Glomerular visceral epithelial cell (primary cell): ENCODE results near the gene PAGE5.
A peak's percentile ranks its signal among the peaks of the same experiment; 100 is the strongest.

Experiments used
- DNase-seq: peaks from one replicate; pipeline ENCODE4 v3.0.0-alpha.2; 2016; ENCODE audit errors: extremely low spot score

Gene PAGE5, protein sequence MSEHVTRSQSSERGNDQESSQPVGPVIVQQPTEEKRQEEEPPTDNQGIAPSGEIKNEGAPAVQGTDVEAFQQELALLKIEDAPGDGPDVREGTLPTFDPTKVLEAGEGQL

DNA sequence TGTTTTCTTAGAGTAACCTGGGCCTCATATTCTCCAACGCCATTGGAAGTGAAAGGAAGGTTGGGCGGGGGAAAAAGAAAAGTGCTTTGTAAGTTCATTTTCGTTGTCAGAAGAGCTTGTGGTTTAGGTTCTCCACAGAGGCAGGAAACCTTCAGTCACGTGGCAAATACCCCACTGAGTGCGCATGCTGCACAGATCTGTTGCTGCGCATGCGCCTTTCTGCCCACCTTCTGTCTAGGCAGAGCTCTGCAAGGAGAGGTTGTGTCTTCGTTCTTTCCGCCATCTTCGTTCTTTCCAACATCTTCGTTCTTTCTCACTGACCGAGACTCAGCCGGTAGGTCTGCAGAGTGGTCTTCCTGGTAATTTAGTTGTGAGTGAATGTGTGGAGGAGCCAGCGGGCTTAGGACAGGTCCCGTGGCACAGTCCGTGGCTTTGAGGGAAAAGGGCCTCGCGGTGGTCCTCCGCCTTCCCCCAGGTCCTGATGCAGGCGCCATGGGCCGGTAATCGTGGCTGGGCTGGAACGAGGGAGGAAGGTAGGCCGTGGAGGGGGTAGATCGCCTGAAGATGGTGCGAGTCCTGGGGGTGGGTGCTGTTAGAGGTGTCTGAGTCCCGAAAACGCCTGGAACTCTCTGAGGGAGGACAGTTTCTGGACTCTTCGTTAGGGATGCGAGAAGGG is at the start of gene PAGE5:
PAGE5 (plus strand) TSS at position 228 of the 676 bp plus-strand sequence. CDS start 1,037 bp downstream, outside the sequence.
- no peak for DNase-seq

DNA sequence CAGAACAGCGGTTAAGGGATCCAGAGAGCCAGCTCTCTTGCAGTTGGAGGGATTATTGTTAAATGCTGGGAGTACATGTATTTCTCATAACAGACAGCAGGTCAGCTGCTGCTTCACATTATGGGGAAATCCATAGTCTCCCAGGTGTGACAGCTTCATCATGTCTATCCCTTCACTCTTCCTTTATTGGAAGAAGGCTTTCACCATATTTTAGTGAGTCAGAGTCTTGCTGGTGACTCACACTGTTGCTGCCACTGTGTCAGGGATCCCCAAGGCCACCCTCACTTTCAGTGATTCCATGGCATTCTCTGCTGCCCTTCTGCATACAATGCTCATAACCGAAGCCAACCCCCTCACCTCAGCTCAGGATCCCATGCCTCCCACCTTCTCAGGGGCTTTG is 32.9 kb upstream of the PAGE5 start:
- peak; percentile 10 for DNase-seq

DNA sequence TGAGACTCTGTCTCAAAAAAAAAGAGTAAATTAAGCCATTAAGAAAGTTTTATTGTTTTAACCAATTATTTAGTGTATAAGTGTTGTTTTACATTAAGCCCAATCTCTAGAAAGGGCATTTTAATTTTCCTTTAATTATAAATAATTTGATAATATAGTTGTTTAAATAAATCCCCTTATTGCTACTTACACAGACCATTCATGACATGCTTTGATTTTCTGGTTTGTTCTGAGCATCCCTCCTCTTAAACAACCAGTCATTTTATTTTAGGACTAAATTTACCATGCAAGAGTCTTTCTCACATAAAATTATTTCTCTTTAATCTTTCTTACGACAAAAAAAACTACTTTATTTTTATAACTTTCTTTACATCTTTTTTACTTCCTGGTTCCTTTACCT is 23.5 kb upstream of the PAGE5 start:
- DNase-seq = no peak

DNA sequence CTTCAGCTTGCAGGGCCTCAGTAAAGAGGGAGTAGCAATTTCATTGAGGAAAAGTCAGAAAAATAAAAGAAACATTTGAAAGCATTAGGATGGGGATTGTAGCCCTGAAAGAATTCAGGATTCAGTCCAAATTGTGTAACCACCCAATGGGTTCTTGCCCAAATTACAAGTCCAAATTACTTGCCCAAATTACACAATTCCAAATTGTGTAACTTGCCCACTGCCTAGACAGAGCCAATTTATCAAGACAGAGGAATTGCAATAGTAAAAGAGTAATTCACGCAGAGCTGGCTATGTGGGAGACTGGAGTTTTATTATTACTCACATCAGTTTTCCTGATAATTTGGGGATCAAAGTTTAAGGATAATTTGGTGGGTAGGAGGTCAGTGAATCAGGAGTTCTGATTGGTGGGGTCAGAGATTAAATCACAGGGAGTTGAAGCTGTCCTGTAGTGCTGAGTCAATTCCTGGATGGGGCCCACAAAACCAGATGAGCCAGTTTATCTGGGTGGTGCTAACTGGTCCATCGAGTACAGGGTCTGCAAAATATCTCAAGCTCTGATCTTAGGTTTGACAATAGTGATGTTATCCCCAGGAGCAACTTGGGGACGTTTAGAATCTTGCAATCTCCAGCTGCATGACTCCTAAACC is 18.1 kb upstream of the PAGE5 start:
- no peak for DNase-seq

DNA sequence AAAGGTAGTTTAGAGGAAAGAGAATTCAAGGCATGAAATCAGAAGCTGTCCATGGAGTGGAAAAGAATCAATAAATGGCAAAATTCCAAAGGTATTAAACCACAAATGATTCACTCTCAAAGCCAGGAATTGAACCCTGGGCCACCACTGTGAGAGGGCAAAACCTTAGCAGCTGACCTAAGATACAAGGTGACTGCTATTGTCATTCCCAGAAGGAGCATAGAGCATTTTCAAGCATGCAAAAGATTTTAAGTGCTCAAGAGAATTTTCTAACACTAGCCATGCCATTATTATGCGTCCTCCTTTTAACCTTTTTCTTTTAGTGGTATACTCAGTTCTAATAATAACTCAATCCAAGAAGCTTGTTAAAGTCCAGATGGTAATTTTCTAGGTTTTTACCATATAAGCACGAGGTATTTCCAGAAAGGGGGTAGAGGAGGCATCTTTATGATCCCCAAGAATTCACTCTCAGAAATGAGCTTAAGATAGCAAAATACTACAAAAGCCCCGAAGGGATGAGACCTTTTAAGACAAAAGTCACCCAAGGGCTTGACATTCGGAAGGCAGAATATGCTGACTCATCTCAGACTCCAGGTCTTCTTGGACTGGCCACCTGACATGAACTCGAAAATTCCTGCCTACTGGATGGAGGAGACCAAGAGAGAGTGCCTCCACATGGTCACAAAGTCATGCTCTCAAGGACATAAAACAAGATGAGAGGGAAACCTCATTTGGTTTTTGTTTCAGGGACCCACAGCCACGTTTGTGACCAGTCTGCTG is 13.8 kb upstream of the PAGE5 start:
- DNase-seq = no peak

DNA sequence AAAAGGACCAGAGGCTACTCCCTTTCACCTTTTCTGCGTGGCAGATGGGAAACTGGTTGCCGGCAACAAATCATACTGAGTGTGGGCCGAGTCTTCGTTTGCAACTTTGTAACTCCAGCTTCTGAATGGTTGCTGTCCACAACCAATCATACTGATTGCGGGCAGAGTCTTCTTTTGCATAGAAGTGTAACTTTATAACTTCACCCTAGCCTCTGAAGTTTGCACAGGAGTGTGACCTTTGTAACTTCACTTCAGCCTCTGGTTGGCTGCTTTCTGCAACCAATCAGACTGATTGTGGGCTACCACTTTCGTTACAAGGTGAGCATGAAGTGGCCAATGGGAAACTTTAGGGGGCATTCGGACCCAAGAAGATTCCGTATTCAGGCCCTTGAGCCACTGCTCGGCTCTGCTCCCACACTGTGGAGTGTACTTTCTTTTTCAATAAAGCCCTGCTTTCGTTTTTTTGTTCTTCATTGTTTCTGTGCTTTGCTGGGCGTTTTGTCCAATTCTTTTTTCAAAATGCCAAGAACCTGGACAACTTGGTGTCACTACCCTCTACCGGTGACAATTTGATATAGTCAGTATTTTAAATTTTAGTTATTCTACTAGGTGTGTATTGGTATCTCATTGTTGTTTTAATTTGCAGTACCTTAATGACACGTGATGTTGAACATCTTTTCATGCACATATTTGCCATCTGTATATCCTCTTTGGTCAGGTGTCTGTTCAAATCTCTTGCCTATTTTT is 9.0 kb upstream of the PAGE5 start:
- no peak for DNase-seq

DNA sequence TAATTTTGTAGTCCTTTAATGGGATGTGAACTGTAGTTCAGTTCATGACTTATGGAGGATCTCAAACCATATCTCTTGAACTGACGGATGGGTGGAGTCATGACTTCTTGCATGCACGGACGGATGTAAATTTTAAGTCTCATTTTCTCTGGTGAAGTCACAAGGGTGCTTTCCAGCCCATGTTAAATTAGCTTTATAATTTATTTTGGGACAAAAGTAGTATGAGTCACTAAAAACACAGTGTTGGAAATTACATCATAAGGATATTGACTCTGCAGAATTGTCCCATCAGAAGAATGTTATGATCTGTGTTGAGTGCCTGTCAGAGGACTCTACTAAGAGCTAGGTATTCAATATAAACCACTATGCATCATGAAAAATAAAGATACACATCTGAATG is 6.8 kb upstream of the PAGE5 start:
- no peak for DNase-seq

DNA sequence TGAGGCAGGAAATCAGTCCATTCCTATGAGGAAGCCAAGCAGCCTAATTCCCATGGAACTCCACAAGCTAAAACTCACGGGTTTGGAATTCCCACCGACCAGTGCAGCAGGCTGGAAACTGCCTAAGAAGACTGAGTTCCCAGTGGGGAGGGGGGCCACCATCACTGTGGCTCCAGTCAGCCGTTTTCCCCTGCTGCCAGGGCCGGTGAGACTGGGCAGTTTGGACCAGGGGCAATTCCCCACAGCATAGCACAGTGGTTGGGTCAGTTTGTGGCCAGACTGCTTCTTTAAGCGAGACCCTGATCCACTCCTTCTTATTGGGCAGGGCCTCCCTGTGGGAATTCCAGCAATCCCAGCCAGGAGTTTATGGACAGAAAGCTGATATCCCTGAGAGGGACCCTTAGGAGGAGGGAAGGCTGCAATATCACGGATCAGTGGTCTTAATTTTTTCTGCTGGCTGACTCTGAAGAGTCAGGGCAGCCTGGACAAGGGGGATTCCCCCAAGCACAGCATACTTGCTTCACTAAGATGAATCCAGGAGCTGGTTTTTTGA is 20.7 kb downstream of the PAGE5 start:
- peak; percentile 78 for DNase-seq

DNA sequence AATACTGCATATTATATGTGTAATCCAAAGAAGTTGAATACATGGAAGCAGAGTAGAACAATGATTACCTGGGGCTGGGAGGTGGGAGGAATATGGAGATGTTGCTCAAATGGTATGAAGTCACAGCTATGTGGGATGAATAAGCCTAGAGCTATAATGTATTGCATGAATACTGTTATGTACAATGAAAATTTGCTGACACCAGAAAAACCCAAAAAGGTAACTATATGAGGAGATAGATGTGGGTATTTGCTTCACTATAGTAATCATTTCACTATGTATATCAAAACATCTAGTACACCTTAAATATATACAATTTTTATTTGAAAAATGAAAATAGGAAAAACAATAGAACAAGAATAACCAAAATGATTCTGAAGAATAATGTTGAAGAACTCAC is 33.4 kb downstream of the PAGE5 start:
- DNase-seq = no peak

DNA sequence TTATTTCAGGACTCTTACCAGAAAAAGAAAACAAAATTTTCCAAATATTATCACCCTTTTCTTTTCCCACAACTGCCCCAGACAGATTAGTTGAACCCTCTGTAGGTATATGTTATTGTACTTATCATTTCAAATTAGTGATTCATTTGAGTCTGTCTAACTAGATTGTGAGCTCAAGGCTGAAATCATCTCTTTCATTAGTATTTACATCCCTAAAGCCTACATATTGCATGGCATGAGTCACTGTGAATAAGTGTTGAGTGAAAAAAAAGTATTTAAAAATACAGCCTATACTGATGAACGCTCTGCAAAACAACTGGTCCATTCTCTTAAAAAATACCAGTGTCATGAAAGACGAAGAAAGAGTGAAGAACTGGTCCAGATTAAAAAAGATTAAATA is 40.7 kb downstream of the PAGE5 start:
- no peak for DNase-seq

DNA sequence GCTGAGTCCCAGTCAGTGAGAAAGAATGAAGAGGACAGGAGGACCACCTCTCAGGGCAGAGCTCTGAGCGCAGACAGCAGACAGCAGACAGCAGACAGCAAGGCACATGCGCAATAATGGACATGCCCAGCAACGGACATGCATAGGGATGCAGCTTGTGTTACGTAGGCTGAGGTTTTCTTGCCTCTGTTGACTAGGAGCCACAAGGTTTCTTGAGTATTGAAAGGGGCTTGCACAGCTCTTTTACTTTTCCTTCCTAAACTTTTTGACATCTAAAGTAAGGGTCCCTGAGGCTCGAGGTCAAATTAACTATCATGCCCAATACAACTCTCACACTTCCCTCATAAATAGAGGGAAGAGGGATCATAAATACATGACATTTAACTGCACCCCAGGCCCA is 44.7 kb downstream of the PAGE5 start, which contains the start of gene PAGE3:
PAGE3 (minus strand) TSS at position 101 of the 400 bp plus-strand sequence. CDS start 1,013 bp downstream, outside the sequence.
- no peak for DNase-seq
